CD8-positive, alpha-beta memory T cell (primary cell): Measurements from ENCODE around the gene EREG. TPM values are rescaled to one million over a fixed set of nuclear protein-coding genes. Genes with fewer than 3 reads are reported as not detected.

ENCODE experiments used
- CTCF ChIA-PET: fragments of 350-600 bp; sonication (Branson Sonifier 250); formaldehyde crosslinking; loops from one replicate; lab custom pipeline; 2021; ENCODE audit warnings: antibody characterized with exemption; lab: Charles Lee
- POLR2A ChIA-PET: fragments of 350-600 bp; sonication (Branson Sonifier 250); formaldehyde crosslinking; loops from one replicate; lab custom pipeline; 2021; ENCODE audit warnings: antibody characterized with exemption; lab: Charles Lee
- DNase-seq, 5 donors: peaks; one replicate each; pipeline versions ENCODE4 v3.0.0 to v3.0.0-alpha.2; 2020 to 2022; ENCODE audit warnings: mixed read lengths in 1 of 5
- H3K27ac ChIP-seq: one replicate; pipeline ENCODE4 v1.7.0; 2013; ENCODE audit warnings: low read depth, mild to moderate bottlenecking, low read length, moderate library complexity
- H3K27me3 ChIP-seq: 2 replicates; pipeline ENCODE4 v1.7.0; 2013; ENCODE audit warnings: low read length, mild to moderate bottlenecking; ENCODE audit not compliant: insufficient read depth, poor library complexity, severe bottlenecking
- H3K36me3 ChIP-seq: 2 replicates; pipeline ENCODE4 v1.7.0; 2013; ENCODE audit warnings: mild to moderate bottlenecking, low read length, moderate library complexity; ENCODE audit not compliant: insufficient read depth
- H3K4me1 ChIP-seq: 2 replicates; pipeline ENCODE4 v1.7.0; 2013; ENCODE audit warnings: mild to moderate bottlenecking, low read length, moderate library complexity; ENCODE audit not compliant: insufficient read depth
- H3K4me3 ChIP-seq: 2 replicates; pipeline ENCODE4 v1.7.0; 2013; ENCODE audit warnings: mild to moderate bottlenecking, low read length
- H3K9me3 ChIP-seq: 2 replicates; pipeline ENCODE4 v1.7.0; 2013; ENCODE audit warnings: mild to moderate bottlenecking, low read length
- H3K27ac Mint-ChIP-seq, 8 donors: one replicate each; pipeline ENCODE4 v1.8.0; 2020 to 2021; ENCODE audit warnings: mixed read lengths in 8 of 8, mild to moderate bottlenecking in 6 of 8, inconsistent platforms in 3 of 8, moderate library complexity in 3 of 8
- H3K27me3 Mint-ChIP-seq, 2 donors: one replicate each; pipeline ENCODE4 v1.8.0; 2020 to 2021; ENCODE audit warnings: mixed read lengths in 2 of 2, mild to moderate bottlenecking in 1 of 2, moderate library complexity in 1 of 2
- H3K36me3 Mint-ChIP-seq, 3 donors: one replicate each; pipeline ENCODE4 v1.8.0; 2020 to 2021; ENCODE audit warnings: mixed read lengths in 3 of 3, inconsistent platforms in 1 of 3, mild to moderate bottlenecking in 1 of 3
- H3K4me1 Mint-ChIP-seq, 3 donors: one replicate each; pipeline ENCODE4 v1.8.0; 2020 to 2021; ENCODE audit warnings: mixed read lengths in 3 of 3, inconsistent platforms in 1 of 3, mild to moderate bottlenecking in 1 of 3
- H3K4me3 Mint-ChIP-seq, 7 donors: one replicate each; pipeline ENCODE4 v1.8.0; 2020 to 2021; ENCODE audit warnings: mixed read lengths in 7 of 7, mild to moderate bottlenecking in 6 of 7, moderate library complexity in 4 of 7, inconsistent platforms in 2 of 7
- H3K9me3 Mint-ChIP-seq, 5 donors: one replicate each; pipeline ENCODE4 v1.8.0; 2020 to 2022; ENCODE audit warnings: mixed read lengths in 5 of 5, mild to moderate bottlenecking in 3 of 5, moderate library complexity in 2 of 5, inconsistent platforms in 1 of 5
- polyA plus RNA-seq: library from polyadenylated mRNA; unstranded; fragments of 300-500 nt; fragmentation: Illumina TruSeq; gene quantifications from one replicate; pipeline ENCODE4 v1.2.3, GENCODE V29; 2021
- total RNA-seq, 2 experiments: library from RNA; stranded (reverse); gene quantifications; one replicate each; pipeline ENCODE4 v1.2.3, GENCODE V29; 2021

The EREG gene
- total and polyA plus RNA-seq, 3 experiments from 2014 or later, result not detected

- ChIA-PET CTCF (no interaction called here), POLR2A (no interaction called here)
- H3K27me3 ChIP-seq, result peaks cover 4% of the 10 kb centered on the region
- Mint-ChIP-seq H3K27me3 (peaks cover 0 to 39% of the 10 kb centered on the region in 2 donors), H3K9me3 (no peaks in the 10 kb centered on the region), H3K4me3 (no peak overlapping the region), H3K27ac (no peak overlapping the region), H3K36me3 (no peaks in the 10 kb centered on the region), H3K4me1 (no peaks in the 10 kb centered on the region)
- H3K27ac ChIP-seq, result no peak overlapping the region
- no peak for DNase-seq
- no peak overlapping the region for H3K4me3 ChIP-seq
- H3K4me1 ChIP-seq, result no peaks in the 10 kb centered on the region
- H3K36me3 ChIP-seq, result no peaks in the 10 kb centered on the region
- H3K9me3 ChIP-seq, result no peaks in the 10 kb centered on the region
Measured at GRCh38 chr4:74385386-74385785, 20.4 kb downstream of the EREG start.

GRCh38 chr4:74386159-74386558, 21.2 kb downstream of the EREG start:
- no peaks in the 10 kb centered on the region for H3K9me3 Mint-ChIP-seq
- no peaks in the 10 kb centered on the region for H3K9me3 ChIP-seq

DNA sequence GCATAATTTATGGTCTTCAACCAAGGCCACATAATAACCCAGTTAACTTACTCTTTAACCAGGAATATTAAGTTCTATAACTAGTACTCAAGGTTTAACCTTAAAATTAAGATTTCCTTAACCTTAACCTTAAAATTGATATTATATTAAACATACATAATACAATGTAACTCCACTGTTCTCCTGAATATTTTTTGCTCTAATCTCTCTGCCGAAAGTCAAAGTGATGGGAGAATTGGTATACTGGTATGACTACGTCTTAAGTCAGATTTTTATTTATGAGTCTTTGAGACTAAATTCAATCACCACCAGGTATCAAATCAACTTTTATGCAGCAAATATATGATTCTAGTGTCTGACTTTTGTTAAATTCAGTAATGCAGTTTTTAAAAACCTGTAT, 22.8 kb downstream of the EREG start:
- peaks cover 0 to 33% of the 10 kb centered on the region in 2 donors for H3K27me3 Mint-ChIP-seq
- DNase-seq, result no peak
- no peak overlapping the region for H3K27ac Mint-ChIP-seq
- ChIA-PET CTCF (no interaction called here), POLR2A (no interaction called here)
- Histone ChIP-seq H3K27me3 (peaks cover 4% of the 10 kb centered on the region), H3K4me3 (no peak overlapping the region), H3K4me1 (no peaks in the 10 kb centered on the region), H3K36me3 (no peaks in the 10 kb centered on the region), H3K27ac (no peak overlapping the region), H3K9me3 (no peaks in the 10 kb centered on the region)
- no peaks in the 10 kb centered on the region for H3K9me3 Mint-ChIP-seq
- no peak overlapping the region for H3K4me3 Mint-ChIP-seq
- H3K36me3 Mint-ChIP-seq, result no peaks in the 10 kb centered on the region
- H3K4me1 Mint-ChIP-seq, result no peaks in the 10 kb centered on the region

More at GRCh38 chr4:74386159-74386558, 21.2 kb downstream of the EREG start:
- DNase-seq, result no peak
- POLR2A ChIA-PET, result no interaction called here
- H3K27ac Mint-ChIP-seq, result no peak overlapping the region
- Histone ChIP-seq H3K4me3 (no peak overlapping the region), H3K27ac (no peak overlapping the region), H3K27me3 (peaks cover 4% of the 10 kb centered on the region), H3K4me1 (no peaks in the 10 kb centered on the region), H3K36me3 (no peaks in the 10 kb centered on the region)
- CTCF ChIA-PET, result no interaction called here
- H3K4me1 Mint-ChIP-seq, result no peaks in the 10 kb centered on the region
- H3K4me3 Mint-ChIP-seq, result no peak overlapping the region
- no peaks in the 10 kb centered on the region for H3K36me3 Mint-ChIP-seq
- peaks cover 0 to 33% of the 10 kb centered on the region in 2 donors for H3K27me3 Mint-ChIP-seq

- DNase-seq, result no peak
- no peak overlapping the region for H3K4me3 ChIP-seq
- peaks cover 4% of the 10 kb centered on the region for H3K27me3 ChIP-seq
- no peaks in the 10 kb centered on the region for H3K36me3 ChIP-seq
- no peaks in the 10 kb centered on the region for H3K9me3 Mint-ChIP-seq
- peaks cover 0 to 30% of the 10 kb centered on the region in 2 donors for H3K27me3 Mint-ChIP-seq
- H3K4me1 ChIP-seq, result no peaks in the 10 kb centered on the region
- no peak overlapping the region for H3K27ac ChIP-seq
- H3K4me3 Mint-ChIP-seq, result no peak overlapping the region
- H3K36me3 Mint-ChIP-seq, result no peaks in the 10 kb centered on the region
- no peaks in the 10 kb centered on the region for H3K4me1 Mint-ChIP-seq
- H3K9me3 ChIP-seq, result no peaks in the 10 kb centered on the region
- H3K27ac Mint-ChIP-seq, result no peak overlapping the region
- ChIA-PET CTCF (no interaction called here), POLR2A (no interaction called here)
Measured at GRCh38 chr4:74389494-74389893, 24.5 kb downstream of the EREG start.

- ChIA-PET CTCF (no interaction called here), POLR2A (no interaction called here)
- Histone ChIP-seq H3K27me3 (peaks cover 4% of the 10 kb centered on the region), H3K4me3 (no peak overlapping the region), H3K36me3 (no peaks in the 10 kb centered on the region), H3K9me3 (no peaks in the 10 kb centered on the region), H3K27ac (no peak overlapping the region), H3K4me1 (no peaks in the 10 kb centered on the region)
- H3K27me3 Mint-ChIP-seq, result peaks cover 0 to 28% of the 10 kb centered on the region in 2 donors
- DNase-seq, result no peak
- H3K9me3 Mint-ChIP-seq, result no peaks in the 10 kb centered on the region
- no peaks in the 10 kb centered on the region for H3K36me3 Mint-ChIP-seq
- H3K27ac Mint-ChIP-seq, result no peak overlapping the region
- no peak overlapping the region for H3K4me3 Mint-ChIP-seq
- H3K4me1 Mint-ChIP-seq, result no peaks in the 10 kb centered on the region
Measured at GRCh38 chr4:74390677-74391076, 25.7 kb downstream of the EREG start.

GRCh38 chr4:74391346-74391745, 26.4 kb downstream of the EREG start:
- CTCF ChIA-PET, result no interaction called here
- Histone ChIP-seq H3K9me3 (no peaks in the 10 kb centered on the region), H3K36me3 (no peaks in the 10 kb centered on the region), H3K4me3 (no peak overlapping the region), H3K4me1 (no peaks in the 10 kb centered on the region), H3K27ac (no peak overlapping the region), H3K27me3 (peaks cover 4% of the 10 kb centered on the region)
- Mint-ChIP-seq H3K36me3 (no peaks in the 10 kb centered on the region), H3K9me3 (no peaks in the 10 kb centered on the region), H3K27me3 (peaks cover 0 to 26% of the 10 kb centered on the region in 2 donors), H3K27ac (no peak overlapping the region), H3K4me1 (no peaks in the 10 kb centered on the region), H3K4me3 (no peak overlapping the region)
- POLR2A ChIA-PET, result no interaction called here
- no peak for DNase-seq

DNA sequence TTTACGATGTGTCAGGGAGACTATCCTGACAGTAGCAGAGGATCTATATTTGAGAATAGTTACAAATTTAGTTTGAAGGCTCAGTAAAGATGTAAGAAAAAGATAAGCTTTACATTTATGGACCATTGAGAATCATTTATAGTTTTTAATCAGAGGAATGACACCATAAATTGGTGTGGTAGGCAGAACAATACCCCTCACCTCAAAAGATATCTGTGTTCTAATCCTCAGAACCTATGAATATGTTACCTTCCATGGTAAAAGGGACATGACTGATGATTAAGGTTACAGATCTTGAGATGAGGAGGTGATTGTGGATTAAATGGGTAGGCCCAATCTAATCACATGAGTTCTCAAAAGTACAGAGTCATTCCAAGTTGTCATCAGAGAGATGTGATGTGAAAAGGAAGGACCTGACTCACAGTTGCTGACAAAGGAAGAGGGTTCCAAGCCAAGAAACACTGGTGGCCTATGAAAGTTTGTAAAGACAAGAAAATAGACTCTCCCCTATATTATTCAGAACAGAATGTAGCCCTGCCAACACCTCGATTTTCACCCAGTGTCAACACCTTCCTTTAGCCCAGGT, 27.0 kb downstream of the EREG start:
- Histone ChIP-seq H3K27ac (no peak overlapping the region), H3K4me1 (no peaks in the 10 kb centered on the region), H3K27me3 (peaks cover 4% of the 10 kb centered on the region), H3K9me3 (no peaks in the 10 kb centered on the region), H3K36me3 (no peaks in the 10 kb centered on the region), H3K4me3 (no peak overlapping the region)
- DNase-seq, result no peak
- ChIA-PET CTCF (no interaction called here), POLR2A (no interaction called here)
- H3K27ac Mint-ChIP-seq, result no peak overlapping the region
- no peaks in the 10 kb centered on the region for H3K9me3 Mint-ChIP-seq
- H3K27me3 Mint-ChIP-seq, result peaks cover 0 to 24% of the 10 kb centered on the region in 2 donors
- no peaks in the 10 kb centered on the region for H3K4me1 Mint-ChIP-seq
- H3K36me3 Mint-ChIP-seq, result no peaks in the 10 kb centered on the region
- H3K4me3 Mint-ChIP-seq, result no peak overlapping the region

DNA sequence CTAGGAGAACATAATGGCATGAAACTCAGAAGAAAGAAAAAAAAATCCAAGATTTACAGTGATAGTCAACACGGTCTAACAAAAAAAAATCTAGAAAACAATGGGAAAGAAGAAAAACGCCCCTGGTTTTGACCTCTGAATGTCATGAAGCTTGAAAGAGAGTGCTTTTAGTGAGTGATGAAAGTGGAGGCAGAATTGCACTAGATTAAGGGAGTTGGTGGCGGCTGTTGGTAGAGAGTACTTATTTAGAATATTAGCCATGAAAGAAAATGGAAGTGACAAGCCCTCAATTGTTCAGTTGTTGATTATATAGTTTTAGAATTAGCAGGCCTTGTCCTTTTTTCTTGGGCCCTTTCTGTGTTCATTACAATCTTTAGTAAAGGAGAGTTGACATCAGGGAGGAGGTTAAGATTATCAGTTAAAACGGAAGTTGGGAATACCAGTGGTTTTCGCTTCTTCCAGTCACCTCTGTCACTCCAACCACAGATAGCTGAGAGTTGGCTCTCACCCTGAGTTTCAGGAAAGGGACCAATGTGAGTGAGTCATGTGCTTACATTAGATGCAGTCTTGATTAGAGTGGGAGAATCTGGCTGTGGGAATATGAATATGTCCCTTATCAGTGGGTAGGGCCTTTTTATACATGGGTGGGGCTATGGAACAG, 29.7 kb downstream of the EREG start:
- Mint-ChIP-seq H3K4me1 (peaks cover 5 to 8% (median 5%) of the 10 kb centered on the region in 3 donors), H3K36me3 (peaks cover 0 to 5% (median 0%) of the 10 kb centered on the region in 3 donors), H3K27ac (no peak overlapping the region), H3K4me3 (no peak overlapping the region), H3K27me3 (peaks cover 0 to 6% of the 10 kb centered on the region in 2 donors), H3K9me3 (no peaks in the 10 kb centered on the region)
- ChIA-PET CTCF (no interaction called here), POLR2A (no interaction called here)
- H3K27me3 ChIP-seq, result peaks cover under 1% of the 10 kb centered on the region
- no peaks in the 10 kb centered on the region for H3K9me3 ChIP-seq
- H3K4me1 ChIP-seq, result peaks cover 3% of the 10 kb centered on the region
- no peak overlapping the region for H3K4me3 ChIP-seq
- DNase-seq, result no peak
- no peaks in the 10 kb centered on the region for H3K36me3 ChIP-seq
- H3K27ac ChIP-seq, result no peak overlapping the region
